GM21786 (cell line): ENCODE results near the gene CDKAL1.
A peak's percentile ranks its signal among the peaks of the same experiment; 100 is the strongest.
"Not testable (repeated sequence)": the region's sequence is repeated elsewhere in the genome, so short reads cannot be mapped to it uniquely, and the experiment has no call there.

Experiments used
- ATAC-seq: cut with Tn5 transposase; IDR thresholded peaks from one replicate; pipeline ENCODE4 v1.9.1; 2021; ENCODE audit not compliant: unreplicated experiment

CDKAL1 gene

GRCh38 chr6:20549398-20549797 is 15.1 kb downstream of the CDKAL1 start:
- ATAC-seq, result not testable (repeated sequence)

GRCh38 chr6:20554326-20554725 is 20.1 kb downstream of the CDKAL1 start:
- no peak for ATAC-seq

- ATAC-seq, result no peak
These were observed 20.6 kb downstream of the CDKAL1 start for GRCh38 chr6:20554817-20555216.

GRCh38 chr6:20559924-20560551 is 25.8 kb downstream of the CDKAL1 start:
- ATAC-seq, result no peak

GRCh38 chr6:20563377-20563776 is 29.1 kb downstream of the CDKAL1 start:
- no peak for ATAC-seq

GRCh38 chr6:20564269-20564668 is 30.0 kb downstream of the CDKAL1 start:
- ATAC-seq, result no peak

GRCh38 chr6:20564777-20565176 is 30.5 kb downstream of the CDKAL1 start:
- peak; percentile 74 for ATAC-seq

- no peak for ATAC-seq
These were observed 31.1 kb downstream of the CDKAL1 start for GRCh38 chr6:20565342-20565741.

GRCh38 chr6:20566109-20566508 is 31.9 kb downstream of the CDKAL1 start:
- ATAC-seq, result no peak

- no peak for ATAC-seq
These were observed 34.8 kb downstream of the CDKAL1 start for GRCh38 chr6:20569000-20569610.

GRCh38 chr6:20571261-20571660 is 37.0 kb downstream of the CDKAL1 start:
- no peak for ATAC-seq

GRCh38 chr6:20572288-20572687 is 38.0 kb downstream of the CDKAL1 start:
- ATAC-seq, result no peak

GRCh38 chr6:20572940-20573339 is 38.7 kb downstream of the CDKAL1 start:
- no peak for ATAC-seq

GRCh38 chr6:20574355-20574754 is 40.1 kb downstream of the CDKAL1 start:
- ATAC-seq, result no peak

GRCh38 chr6:20575125-20575524 is 40.9 kb downstream of the CDKAL1 start:
- ATAC-seq, result no peak

- no peak for ATAC-seq
These were observed 41.6 kb downstream of the CDKAL1 start for GRCh38 chr6:20575704-20576451.

GRCh38 chr6:20577173-20577688 is 43.0 kb downstream of the CDKAL1 start:
- ATAC-seq, result no peak

- no peak for ATAC-seq
These were observed 46.8 kb downstream of the CDKAL1 start for GRCh38 chr6:20581070-20581469.

GRCh38 chr6:20582586-20583443 is 48.6 kb downstream of the CDKAL1 start:
- ATAC-seq, result no peak

- ATAC-seq, result no peak
These were observed 49.2 kb downstream of the CDKAL1 start for GRCh38 chr6:20583444-20583800.

GRCh38 chr6:20584100-20584731 is 50.0 kb downstream of the CDKAL1 start:
- no peak for ATAC-seq
